A549 treated with dexamethasone at 1 μM for 4 hours (cell line): Measurements from ENCODE around the gene ZSCAN10. TPM values are rescaled to one million over a fixed set of nuclear protein-coding genes. Genes with fewer than 3 reads are reported as not detected.

Experiments used
- total RNA-seq: library from RNA; stranded (reverse); fragments of 200-300 nt; extraction: Qiagen RNA extraction; gene quantifications from 5 replicates; pipeline ENCODE4 v1.2.3, GENCODE V29; 2022

Gene ZSCAN10
- 0.06 TPM in 1 of 5 replicates, not detected in the others for total RNA-seq

DNA sequence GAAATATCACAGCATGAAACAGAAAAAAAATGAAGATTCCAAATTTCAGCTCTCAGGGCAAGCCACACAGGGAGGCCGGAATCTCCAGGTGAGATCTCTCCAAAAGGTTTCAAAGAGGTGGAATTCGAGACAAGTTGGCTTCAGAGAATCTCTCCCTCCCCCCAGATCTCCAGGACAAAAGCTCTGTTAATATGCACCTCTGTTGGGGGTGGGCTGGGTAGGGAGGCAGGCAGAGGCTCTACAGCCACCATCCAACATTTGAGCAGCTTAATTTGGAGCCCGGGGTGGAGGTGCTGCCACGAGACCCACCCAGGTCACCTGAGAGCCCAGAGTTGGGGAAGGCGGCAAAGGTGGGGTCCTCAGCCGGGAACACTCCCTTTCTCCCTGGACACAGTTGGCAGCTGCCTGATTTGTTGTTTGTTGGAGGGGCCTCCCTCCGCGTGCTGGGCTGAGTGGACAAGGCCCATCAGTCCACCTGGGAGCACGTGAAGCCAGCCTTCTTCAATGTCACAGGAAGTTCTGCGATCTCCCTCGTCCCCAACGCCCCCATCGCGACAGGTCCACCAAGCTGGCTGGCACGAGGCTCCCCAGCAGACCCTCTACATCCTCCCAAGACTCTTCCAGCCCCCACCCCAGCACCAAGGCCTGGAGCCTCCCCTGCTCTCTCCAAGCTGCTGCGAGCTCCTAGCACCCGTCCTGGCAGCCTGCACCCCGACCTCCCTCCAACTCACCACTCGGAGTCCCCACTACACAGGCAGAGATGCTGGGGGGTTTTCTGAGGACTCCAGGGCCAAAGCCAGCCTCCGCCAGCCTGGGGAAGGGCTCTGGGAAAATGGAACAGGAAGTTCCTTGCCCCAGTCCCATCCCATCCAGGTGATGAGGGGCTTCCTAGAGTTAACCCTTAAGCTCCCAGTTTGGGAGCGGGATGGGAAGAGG, at the start of gene ZSCAN10:
Gene ZSCAN10, minus strand, starts transcription at position 836 of the 936 bp plus-strand sequence. CDS start 6,357 bp downstream, outside the sequence.

GRCh38 chr16:3134338-3135125, 35.4 kb upstream of the ZSCAN10 start, which contains the start of gene ZNF213:
ZNF213 (plus strand) TSS chr16:3135029; CDS start chr16:3137281, 2,252 bp downstream.

GRCh38 chr16:3112058-3112880, 13.2 kb upstream of the ZSCAN10 start, which contains the start of gene ZNF205:
ZNF205 (plus strand) TSS chr16:3112586; CDS start chr16:3113431, 845 bp downstream.

DNA sequence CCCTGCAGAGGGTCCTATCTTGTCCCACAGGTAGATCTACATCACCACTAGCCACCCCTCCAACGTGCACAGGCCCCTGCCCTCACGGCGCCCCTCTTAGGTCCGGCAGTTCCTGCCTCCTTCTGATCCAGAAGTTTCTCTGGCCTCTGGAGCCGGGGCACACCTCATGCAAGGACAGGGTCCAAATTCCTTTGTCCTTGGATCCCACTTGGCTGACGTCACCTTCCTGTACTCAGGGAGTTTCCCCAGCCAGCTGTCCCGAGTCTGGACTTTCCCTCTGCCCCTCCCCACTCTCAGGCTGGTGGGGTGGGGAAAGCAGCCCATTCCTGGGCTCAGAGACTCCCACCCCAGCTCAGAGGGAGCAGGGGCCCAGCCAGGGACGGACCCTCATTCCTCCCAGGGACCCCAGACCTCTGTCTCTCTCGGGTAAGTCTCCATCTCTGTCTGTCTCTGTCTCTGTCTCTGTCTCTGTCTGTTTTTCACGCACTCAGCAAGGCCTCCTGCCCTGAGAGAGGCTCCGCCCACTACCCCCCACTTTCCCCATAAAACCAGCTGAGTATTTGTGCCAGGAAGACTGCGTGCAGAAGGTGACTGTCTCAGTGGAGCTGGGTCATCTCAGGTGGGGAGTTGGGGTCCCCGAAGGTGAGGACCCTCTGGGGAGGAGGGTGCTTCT, 33.9 kb downstream of the ZSCAN10 start, which contains the start of gene IL32:
Gene IL32, plus strand, starts transcription at position 572 of the 673 bp plus-strand sequence. CDS start 172 bp downstream, outside the sequence.

DNA sequence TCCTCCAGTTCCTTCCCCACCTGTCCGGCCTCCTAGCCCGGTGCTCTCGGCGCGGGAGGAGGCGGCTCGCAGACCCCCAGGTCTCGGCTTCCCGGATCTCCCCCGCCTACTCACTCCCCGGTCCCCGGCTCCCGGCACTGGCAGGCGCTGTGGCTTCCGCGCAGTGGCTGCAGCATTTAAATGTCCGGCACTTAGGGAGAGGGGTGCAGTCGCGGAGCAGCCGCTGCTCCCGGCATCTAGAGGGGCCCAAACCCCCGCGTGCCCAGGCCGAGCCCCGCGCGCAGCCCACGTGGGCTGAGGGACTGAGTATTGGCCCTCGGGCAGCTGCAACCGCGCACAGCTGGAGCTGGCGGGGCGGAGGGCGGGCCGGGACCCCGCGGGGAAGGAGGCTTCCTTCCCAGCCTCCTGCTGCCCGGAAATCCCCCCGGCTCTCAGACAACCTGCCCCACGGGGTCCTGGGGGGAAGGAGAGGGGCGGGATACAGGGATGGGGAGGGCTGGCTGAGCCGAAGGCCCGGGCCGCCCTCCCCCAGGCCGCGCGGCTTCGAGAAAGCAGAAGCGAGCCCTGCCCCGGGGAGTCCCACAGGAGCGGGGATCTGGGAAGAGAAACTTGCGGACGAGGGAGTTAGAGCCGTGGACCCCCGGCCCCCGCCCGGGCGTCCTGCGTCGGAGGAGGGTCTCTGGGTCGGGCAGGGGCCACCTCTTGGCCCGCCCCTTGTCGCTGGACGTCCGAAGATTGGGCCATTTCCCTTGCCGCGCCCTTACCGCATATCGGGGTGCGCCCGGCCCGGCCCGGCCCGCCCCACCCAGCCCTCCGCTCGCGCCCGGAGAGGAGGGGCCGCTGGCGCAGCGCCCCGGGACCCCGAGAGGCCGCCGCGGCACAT, 53.1 kb downstream of the ZSCAN10 start, which contains the start of gene MMP25:
Gene MMP25, plus strand, starts transcription at position 804 of the 883 bp plus-strand sequence. CDS start 357 bp downstream, outside the sequence.

Other genes with a start within 250 kb of the ZSCAN10 start
- 0.35 to 1.5 TPM (median 0.65 TPM) in 5 replicates for gene PRSS22, start 241.1 kb downstream of the ZSCAN10 start, total RNA-seq
- gene FLYWCH2, start 216.1 kb downstream of the ZSCAN10 start, total RNA-seq: 44.5 to 51.4 TPM (median 50.7 TPM) in 5 replicates
- gene FLYWCH1, start 187.4 kb downstream of the ZSCAN10 start, total RNA-seq: 14.4 to 27.1 TPM (median 24.6 TPM) in 5 replicates
- 0.95 to 2.0 TPM (median 1.9 TPM) in 5 replicates for gene KREMEN2, start 135.0 kb downstream of the ZSCAN10 start, total RNA-seq
- gene PAQR4, start 129.9 kb downstream of the ZSCAN10 start, total RNA-seq: 29.5 to 44.0 TPM (median 42.5 TPM) in 5 replicates
- gene PKMYT1, start 118.8 kb downstream of the ZSCAN10 start, total RNA-seq: 57.1 to 92.9 TPM (median 85.4 TPM) in 5 replicates
- gene CLDN9, start 86.4 kb downstream of the ZSCAN10 start, total RNA-seq: 0.28 to 0.43 TPM (median 0.38 TPM) in 5 replicates
- 0.14 to 0.54 TPM (median 0.31 TPM) in 5 replicates for gene CLDN6, start 81.1 kb downstream of the ZSCAN10 start, total RNA-seq
- 415 to 495 TPM (median 463 TPM) in 5 replicates for gene TNFRSF12A, start 78.9 kb downstream of the ZSCAN10 start, total RNA-seq
- 224 to 248 TPM (median 238 TPM) in 5 replicates for gene HCFC1R1, start 75.4 kb downstream of the ZSCAN10 start, total RNA-seq
- gene THOC6, start 75.3 kb downstream of the ZSCAN10 start, total RNA-seq: 21.4 to 33.8 TPM (median 31.0 TPM) in 5 replicates
- gene BICDL2, start 62.4 kb downstream of the ZSCAN10 start, total RNA-seq: 0.02 TPM in 1 of 5 replicates, not detected in the others
- 1.1 to 1.6 TPM (median 1.3 TPM) in 5 replicates for gene MMP25, start 52.7 kb downstream of the ZSCAN10 start, total RNA-seq
- gene IL32, start 33.7 kb downstream of the ZSCAN10 start, total RNA-seq: 23.4 to 34.9 TPM (median 28.8 TPM) in 5 replicates
- gene ZNF205, start 13.3 kb upstream of the ZSCAN10 start, total RNA-seq: 11.1 to 15.7 TPM (median 14.3 TPM) in 5 replicates
- gene ZNF213, start 35.7 kb upstream of the ZSCAN10 start, total RNA-seq: 7.1 to 14.3 TPM (median 13.0 TPM) in 5 replicates
- 0.26 to 0.56 TPM (median 0.42 TPM) in 5 replicates for gene OR1F1, start 88.9 kb upstream of the ZSCAN10 start, total RNA-seq
- 7.8 to 9.4 TPM (median 8.4 TPM) in 5 replicates for gene ZNF200, start 135.9 kb upstream of the ZSCAN10 start, total RNA-seq
- gene MEFV, start 157.3 kb upstream of the ZSCAN10 start, total RNA-seq: 0.03 to 0.07 TPM (median 0.07 TPM) in 3 of 5 replicates, not detected in the others
- 33.5 to 40.1 TPM (median 37.6 TPM) in 5 replicates for gene ZNF263, start 184.2 kb upstream of the ZSCAN10 start, total RNA-seq
- gene TIGD7, start 206.1 kb upstream of the ZSCAN10 start, total RNA-seq: 0.80 to 2.0 TPM (median 1.4 TPM) in 5 replicates
- 9.7 to 11.9 TPM (median 9.9 TPM) in 5 replicates for gene ZNF75A, start 206.2 kb upstream of the ZSCAN10 start, total RNA-seq